Measurements from ENCODE around the gene EHBP1.

DNA sequence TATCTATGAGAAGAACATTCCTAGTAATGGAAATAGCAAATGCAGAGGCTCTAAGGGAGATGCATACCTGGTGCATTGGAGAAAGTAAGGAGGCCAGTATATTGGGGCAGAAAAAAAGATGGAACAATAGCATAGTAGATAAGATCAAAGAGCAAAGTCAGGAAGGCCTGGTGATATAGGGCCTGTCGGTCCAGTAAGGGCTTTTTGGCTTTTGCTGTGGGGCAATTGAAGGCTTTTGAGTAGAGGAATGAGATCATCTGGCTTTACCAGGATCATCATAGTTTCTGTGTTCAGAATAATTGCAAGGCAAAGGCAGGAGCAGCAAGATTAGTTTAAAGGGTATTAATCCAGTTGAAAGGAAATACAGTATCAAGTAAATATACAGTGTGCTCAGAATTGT, 111.8 kb downstream of the EHBP1 start:
- TF ChIP-seq, protein P1, sequence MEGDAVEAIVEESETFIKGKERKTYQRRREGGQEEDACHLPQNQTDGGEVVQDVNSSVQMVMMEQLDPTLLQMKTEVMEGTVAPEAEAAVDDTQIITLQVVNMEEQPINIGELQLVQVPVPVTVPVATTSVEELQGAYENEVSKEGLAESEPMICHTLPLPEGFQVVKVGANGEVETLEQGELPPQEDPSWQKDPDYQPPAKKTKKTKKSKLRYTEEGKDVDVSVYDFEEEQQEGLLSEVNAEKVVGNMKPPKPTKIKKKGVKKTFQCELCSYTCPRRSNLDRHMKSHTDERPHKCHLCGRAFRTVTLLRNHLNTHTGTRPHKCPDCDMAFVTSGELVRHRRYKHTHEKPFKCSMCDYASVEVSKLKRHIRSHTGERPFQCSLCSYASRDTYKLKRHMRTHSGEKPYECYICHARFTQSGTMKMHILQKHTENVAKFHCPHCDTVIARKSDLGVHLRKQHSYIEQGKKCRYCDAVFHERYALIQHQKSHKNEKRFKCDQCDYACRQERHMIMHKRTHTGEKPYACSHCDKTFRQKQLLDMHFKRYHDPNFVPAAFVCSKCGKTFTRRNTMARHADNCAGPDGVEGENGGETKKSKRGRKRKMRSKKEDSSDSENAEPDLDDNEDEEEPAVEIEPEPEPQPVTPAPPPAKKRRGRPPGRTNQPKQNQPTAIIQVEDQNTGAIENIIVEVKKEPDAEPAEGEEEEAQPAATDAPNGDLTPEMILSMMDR (IDR thresholded peaks at IDR 0.05; ENCODE audit: low read depth, low read length): no peak
- TF ChIP-seq POLR2A (IDR thresholded peaks at IDR 0.05; ENCODE audit: extremely low read depth, insufficient read length): no peak
